Smooth muscle cell (in vitro differentiated cells): Measurements from ENCODE around the gene CBLB. TPM values are rescaled to one million over a fixed set of nuclear protein-coding genes. Genes with fewer than 3 reads are reported as not detected.

Experiments
- DNase-seq: peaks from one replicate; lab custom pipeline; 2025; ENCODE audit not compliant: unreplicated experiment; lab: John Stamatoyannopoulos, UW
- H2AFZ ChIP-seq: fragments of 200-600 bp; sonication (generic); 2 replicates; pipeline ENCODE4 v1.6.0; 2016; ENCODE audit warnings: antibody characterized with exemption, low read depth, mild to moderate bottlenecking
- H3F3A ChIP-seq: fragments of 200-600 bp; sonication (generic); 2 replicates; pipeline ENCODE4 v1.6.0; 2017; ENCODE audit warnings: antibody characterized with exemption, low read depth
- H3K27ac ChIP-seq: fragments of 200-600 bp; sonication (generic); 2 replicates; pipeline ENCODE4 v1.5.1; 2016; ENCODE audit warnings: low read depth, mild to moderate bottlenecking
- H3K27me3 ChIP-seq: fragments of 200-600 bp; sonication (generic); 2 replicates; pipeline ENCODE4 v1.6.1; 2016; ENCODE audit warnings: low read depth, mild to moderate bottlenecking
- H3K36me3 ChIP-seq: fragments of 200-600 bp; sonication (generic); 2 replicates; pipeline ENCODE4 v1.5.1; 2016; ENCODE audit warnings: low read depth
- H3K4me1 ChIP-seq: fragments of 200-600 bp; sonication (generic); 2 replicates; pipeline ENCODE4 v1.5.1; 2016; ENCODE audit warnings: low read depth
- H3K4me2 ChIP-seq: fragments of 200-600 bp; sonication (generic); 2 replicates; pipeline ENCODE4 v1.6.0; 2016; ENCODE audit warnings: mild to moderate bottlenecking
- H3K4me3 ChIP-seq: fragments of 200-600 bp; sonication (generic); 2 replicates; pipeline ENCODE4 v1.5.1; 2016; ENCODE audit warnings: mild to moderate bottlenecking
- H3K79me2 ChIP-seq: fragments of 200-600 bp; sonication (generic); 2 replicates; pipeline ENCODE4 v1.6.0; 2016; ENCODE audit warnings: low read depth, mild to moderate bottlenecking
- H3K9ac ChIP-seq: fragments of 200-600 bp; sonication (generic); 2 replicates; pipeline ENCODE4 v1.6.0; 2016; ENCODE audit warnings: low read depth
- H3K9me3 ChIP-seq: fragments of 200-600 bp; sonication (generic); replicated peaks from 2 replicates; pipeline ENCODE4 v1.5.1; 2016; ENCODE audit warnings: low read depth
- H4K20me1 ChIP-seq: fragments of 200-600 bp; sonication (generic); 2 replicates; pipeline ENCODE4 v1.6.0; 2016; ENCODE audit warnings: low read depth
- CTCF ChIP-seq: fragments of 200-600 bp; sonication (generic); IDR thresholded peaks from 2 replicates; pipeline ENCODE4 v1.5.1; 2017; ENCODE audit warnings: borderline replicate concordance, mild to moderate bottlenecking, antibody characterized with exemption; ENCODE audit not compliant: insufficient read depth, poor library complexity, severe bottlenecking
- WGBS: methylation state at CpG from one replicate; pipeline ENCODE4 v1.1.7; 2016; ENCODE audit warnings: low lambda C conversion rate; 5-methylcytosine and 5-hydroxymethylcytosine counted together
- polyA plus RNA-seq: library from polyadenylated mRNA; unstranded; fragments of >200 nt; fragmentation: Nextera tagmentation; extraction: Ambion mirVana; gene quantifications from 2 replicates; pipeline ENCODE4 v1.2.1, GENCODE V29; 2016
- total RNA-seq: library from RNA; depleted of rRNA; stranded (reverse); fragments of >200 nt; gene quantifications from 2 replicates; pipeline ENCODE4 v1.2.3, GENCODE V29; 2014

Gene CBLB
- total and polyA plus RNA-seq, 2 experiments from 2014 or later: 13.9 to 38.9 TPM

GRCh38 chr3:105802118-105802706 lies 66.6 kb downstream of the CBLB start:
- Histone ChIP-seq H3K4me3 (no peak overlapping the region), H3K4me2 (no peak overlapping the region), H4K20me1 (peaks cover 13% of the 10 kb centered on the region), H3K9ac (no peak overlapping the region), H3K9me3 (no peaks in the 10 kb centered on the region), H3F3A (no peaks in the 10 kb centered on the region), H3K4me1 (peaks cover 12% of the 10 kb centered on the region), H3K27me3 (no peaks in the 10 kb centered on the region), H3K79me2 (peaks cover 20% of the 10 kb centered on the region), H2AFZ (no peak overlapping the region), H3K27ac (no peak overlapping the region), H3K36me3 (no peaks in the 10 kb centered on the region)
- TF ChIP-seq CTCF: no peak
- DNase-seq: no peak
- 88% methylated on average over 5 of the region's 5 CpGs for WGBS

GRCh38 chr3:105801397-105801796 lies 67.4 kb downstream of the CBLB start:
- H3K4me3 ChIP-seq: no peak overlapping the region
- no peaks in the 10 kb centered on the region for H3K27me3 ChIP-seq
- H4K20me1 ChIP-seq: peaks cover 16% of the 10 kb centered on the region
- TF ChIP-seq CTCF: no peak
- no peak overlapping the region for H3K9ac ChIP-seq
- 85% methylated on average over 2 of the region's 2 CpGs for WGBS
- no peaks in the 10 kb centered on the region for H3K36me3 ChIP-seq
- peaks cover 25% of the 10 kb centered on the region for H3K79me2 ChIP-seq
- peaks cover 12% of the 10 kb centered on the region for H3K4me1 ChIP-seq
- no peaks in the 10 kb centered on the region for H3K9me3 ChIP-seq
- no peak overlapping the region for H3K4me2 ChIP-seq
- no peaks in the 10 kb centered on the region for H3F3A ChIP-seq
- no peak overlapping the region for H2AFZ ChIP-seq
- H3K27ac ChIP-seq: no peak overlapping the region
- no peak for DNase-seq

GRCh38 chr3:105800320-105800719 lies 68.5 kb downstream of the CBLB start:
- no peak for TF ChIP-seq CTCF
- peaks cover 20% of the 10 kb centered on the region for H4K20me1 ChIP-seq
- no peaks in the 10 kb centered on the region for H3K9me3 ChIP-seq
- DNase-seq: no peak
- H3K27me3 ChIP-seq: no peaks in the 10 kb centered on the region
- H3K27ac ChIP-seq: no peak overlapping the region
- H3K36me3 ChIP-seq: no peaks in the 10 kb centered on the region
- 67% methylated on average over 5 of the region's 5 CpGs for WGBS
- H2AFZ ChIP-seq: no peak overlapping the region
- peaks cover 36% of the 10 kb centered on the region for H3K79me2 ChIP-seq
- H3K4me1 ChIP-seq: peaks cover 12% of the 10 kb centered on the region
- no peak overlapping the region for H3K4me2 ChIP-seq
- no peak overlapping the region for H3K4me3 ChIP-seq
- H3F3A ChIP-seq: no peaks in the 10 kb centered on the region
- no peak overlapping the region for H3K9ac ChIP-seq

GRCh38 chr3:105799286-105799685 lies 69.5 kb downstream of the CBLB start:
- Histone ChIP-seq H4K20me1 (peaks cover 26% of the 10 kb centered on the region), H3K27me3 (no peaks in the 10 kb centered on the region), H3K4me1 (peaks cover 12% of the 10 kb centered on the region), H3K79me2 (peaks cover 41% of the 10 kb centered on the region), H3K4me2 (no peak overlapping the region), H3K9me3 (no peaks in the 10 kb centered on the region), H3K36me3 (no peaks in the 10 kb centered on the region), H3K27ac (no peak overlapping the region), H3K4me3 (no peak overlapping the region), H3K9ac (no peak overlapping the region), H2AFZ (no peak overlapping the region), H3F3A (no peaks in the 10 kb centered on the region)
- 78% methylated on average over 3 of the region's 3 CpGs for WGBS
- DNase-seq: no peak
- no peak for TF ChIP-seq CTCF
